ENCODE data around the gene ERMAP. TPM values are rescaled to one million over a fixed set of nuclear protein-coding genes. Genes with fewer than 3 reads are reported as not detected.

Gene ERMAP
- total and polyA plus RNA-seq, 10 of the 15 experiments (the other 5 are each of a cell fraction or from before 2014, with no cell fraction given) = 1.4 to 6.8 (median 4.1) TPM

GRCh38 chr1:42786097-42786496 is 30.8 kb upstream of the ERMAP start (continued):
- no peak for TF ChIP-seq TARDBP (IDR thresholded peaks at IDR 0.05; ENCODE audit: borderline replicate concordance)
- TF ChIP-seq CEBPB (IDR thresholded peaks at IDR 0.05; ENCODE audit: borderline replicate concordance in 1 of 2, low read depth in 2 of 2, low read length in 2 of 2) = no peak
- no peak for TF ChIP-seq EGR1 (IDR thresholded peaks at IDR 0.05; ENCODE audit: borderline replicate concordance in 1 of 2, low read depth in 2 of 2, low read length in 2 of 2)
- no peak for TF ChIP-seq RCOR1 (conservative IDR thresholded peaks at IDR 0.05; ENCODE audit: low read depth, low read length)

- no peak overlapping the region for H2AFZ ChIP-seq (ENCODE audit: control insufficient read depth, low read depth, low read length)
- H3K36me3 ChIP-seq (ENCODE audit: control insufficient read depth in 2 of 2, insufficient read depth in 2 of 2, low read length in 1 of 2) = no peaks in the 10 kb centered on the region
- H3K4me3 ChIP-seq = no peak overlapping the region
- ChIA-PET SMC1A (ENCODE audit: uncharacterized antibody, unreplicated experiment) (no interaction called here), POLR2A (interaction anchor here (0.5 to 0.6 kb wide), 2 partner anchors 9 to 22 kb away, joined by 4 to 12 read pairs; no protein-coding TSS in a partner anchor), RAD21 (ENCODE audit: unreplicated experiment) (interaction anchor here (0.5 to 0.6 kb wide), 2 partner anchors 43 to 1309 kb away, joined by 3 read pairs; no protein-coding TSS in a partner anchor), CTCF (interaction anchor here (1.7 kb wide), 1 partner anchor 10 kb away, joined by 4 read pairs; no protein-coding TSS in a partner anchor)
- DNase-seq (ENCODE audit: low read depth, low spot score) (no peak), FAIRE-seq (no peak), ATAC-seq (no peak)
- H3K9me3 ChIP-seq (replicated peaks; ENCODE audit: control insufficient read depth, insufficient read depth, low read length) = no peaks in the 10 kb centered on the region
- no peaks in the 10 kb centered on the region; the same call in 1 of the 2 replicates for H4K20me1 ChIP-seq (ENCODE audit: control insufficient read depth, insufficient read depth)
- H3K4me1 ChIP-seq (ENCODE audit: control insufficient read depth, insufficient read depth, low read length) = peaks cover 3% of the 10 kb centered on the region; the same call in 1 of the 2 replicates
- H3K79me2 ChIP-seq (ENCODE audit: control insufficient read depth, insufficient read depth, low read length) = no peaks in the 10 kb centered on the region
- H3K4me2 ChIP-seq (ENCODE audit: control insufficient read depth, insufficient read depth) = no peak overlapping the region
- in situ Hi-C loops (cut with MboI) = no loop called here
- no TSS peak for BruUV-seq (replicated peaks)
- no peak for TF ChIP-seq STAT3 (IDR thresholded peaks at IDR 0.05; ENCODE audit: low read depth, low read length)
- H3K27me3 ChIP-seq (replicated peaks in 1 of 2; ENCODE audit: control insufficient read depth in 2 of 2, insufficient read depth in 2 of 2, low read length in 1 of 2) = no peaks in the 10 kb centered on the region
- intact Hi-C loops (cut with micrococcal nuclease; ENCODE audit: unreplicated experiment) = no loop called here
- 89% methylated on average over 1 of the region's 1 CpG for WGBS (ENCODE audit: insufficient coverage, insufficient replicate concordance, low lambda C conversion rate, missing lambda C conversion rate)
- no peak overlapping the region for H3K27ac ChIP-seq (ENCODE audit: control insufficient read depth, insufficient read depth)
- no peak overlapping the region for H3K9ac ChIP-seq (ENCODE audit: control insufficient read depth, insufficient read depth, low read length)
Measured at GRCh38 chr1:42788021-42788420, 28.9 kb upstream of the ERMAP start.

GRCh38 chr1:42793824-42794223 is 23.1 kb upstream of the ERMAP start:
- Histone ChIP-seq H2AFZ (ENCODE audit: control insufficient read depth, low read depth, low read length) (no peak overlapping the region), H3K36me3 (ENCODE audit: control insufficient read depth in 2 of 2, insufficient read depth in 2 of 2, low read length in 1 of 2) (no peaks in the 10 kb centered on the region), H3K27me3 (replicated peaks in 1 of 2; ENCODE audit: control insufficient read depth in 2 of 2, insufficient read depth in 2 of 2, low read length in 1 of 2) (no peaks in the 10 kb centered on the region), H3K4me3 (no peak overlapping the region), H3K79me2 (ENCODE audit: control insufficient read depth, insufficient read depth, low read length) (no peaks in the 10 kb centered on the region), H4K20me1 (ENCODE audit: control insufficient read depth, insufficient read depth) (no peaks in the 10 kb centered on the region), H3K27ac (ENCODE audit: control insufficient read depth, insufficient read depth) (no peak overlapping the region), H3K4me1 (ENCODE audit: control insufficient read depth, insufficient read depth, low read length) (no peaks in the 10 kb centered on the region), H3K9ac (ENCODE audit: control insufficient read depth, insufficient read depth, low read length) (no peak overlapping the region), H3K4me2 (ENCODE audit: control insufficient read depth, insufficient read depth) (no peak overlapping the region), H3K9me3 (replicated peaks; ENCODE audit: control insufficient read depth, insufficient read depth, low read length) (no peaks in the 10 kb centered on the region)
- TF ChIP-seq DPF2 (IDR thresholded peaks at IDR 0.05) (no peak), ELK1 (IDR thresholded peaks at IDR 0.05; ENCODE audit: low read depth, low read length) (no peak), TBL1XR1 (IDR thresholded peaks at IDR 0.05; ENCODE audit: low read depth, low read length) (no peak), WRNIP1 (IDR thresholded peaks at IDR 0.05; ENCODE audit: borderline replicate concordance, low read depth, low read length) (no peak), EGR1 (IDR thresholded peaks at IDR 0.05; ENCODE audit: borderline replicate concordance in 1 of 2, low read depth in 2 of 2, low read length in 2 of 2) (no peak), IRF5 (IDR thresholded peaks at IDR 0.05; ENCODE audit: borderline replicate concordance) (no peak)
- ATAC-seq (no peak), DNase-seq (ENCODE audit: low read depth, low spot score) (no peak), FAIRE-seq (no peak)
- intact Hi-C loops (cut with micrococcal nuclease; ENCODE audit: unreplicated experiment) (no loop called here), in situ Hi-C loops (cut with MboI) (no loop called here)
- BruUV-seq (replicated peaks) = no TSS peak
- SMC1A ChIA-PET (ENCODE audit: uncharacterized antibody, unreplicated experiment) = no interaction called here
- 21% methylated on average over 2 of the region's 2 CpGs for WGBS (ENCODE audit: insufficient coverage, insufficient replicate concordance, low lambda C conversion rate, missing lambda C conversion rate)
- POLR2A ChIA-PET = no interaction called here
- RAD21 ChIA-PET (ENCODE audit: unreplicated experiment) = no interaction called here
- CTCF ChIA-PET = no interaction called here
